Ureter (tissue), 1 donor: Measurements from ENCODE around the gene GRIN2A. TPM values are rescaled to one million over a fixed set of nuclear protein-coding genes. Genes with fewer than 3 reads are reported as not detected.

Experiments
- DNase-seq: peaks from one replicate; pipeline ENCODE4 v3.0.0-alpha.2; 2020; ENCODE audit warnings: low spot score
- total RNA-seq: library from RNA; stranded (reverse); gene quantifications from one replicate; pipeline ENCODE4 v1.2.4, GENCODE V29; 2023
- donor health status: DM: yes; HTN: yes; CAD: no.

Gene GRIN2A
- total RNA-seq, 1 donor from 2014 or later: 0.81 TPM

DNA sequence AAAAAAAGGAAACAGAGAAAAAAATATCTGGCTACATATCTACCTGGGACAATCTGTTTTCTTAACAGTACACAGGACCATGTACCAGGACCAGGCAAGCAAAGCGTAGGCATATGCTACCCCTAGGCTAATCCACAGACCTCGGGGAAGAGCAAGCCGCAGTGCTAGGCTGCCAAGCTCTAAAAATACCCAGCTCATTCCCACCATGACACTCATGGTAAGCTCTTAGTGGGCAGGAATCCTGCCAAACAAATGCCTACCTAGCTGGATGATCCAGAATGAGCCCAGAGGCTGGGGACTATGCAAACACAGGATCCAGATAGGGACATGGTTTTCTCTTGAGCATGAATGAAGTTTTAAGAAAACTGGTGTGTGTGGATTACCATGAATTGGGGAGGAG, 95.6 kb downstream of the GRIN2A start:
- no peak for DNase-seq

DNA sequence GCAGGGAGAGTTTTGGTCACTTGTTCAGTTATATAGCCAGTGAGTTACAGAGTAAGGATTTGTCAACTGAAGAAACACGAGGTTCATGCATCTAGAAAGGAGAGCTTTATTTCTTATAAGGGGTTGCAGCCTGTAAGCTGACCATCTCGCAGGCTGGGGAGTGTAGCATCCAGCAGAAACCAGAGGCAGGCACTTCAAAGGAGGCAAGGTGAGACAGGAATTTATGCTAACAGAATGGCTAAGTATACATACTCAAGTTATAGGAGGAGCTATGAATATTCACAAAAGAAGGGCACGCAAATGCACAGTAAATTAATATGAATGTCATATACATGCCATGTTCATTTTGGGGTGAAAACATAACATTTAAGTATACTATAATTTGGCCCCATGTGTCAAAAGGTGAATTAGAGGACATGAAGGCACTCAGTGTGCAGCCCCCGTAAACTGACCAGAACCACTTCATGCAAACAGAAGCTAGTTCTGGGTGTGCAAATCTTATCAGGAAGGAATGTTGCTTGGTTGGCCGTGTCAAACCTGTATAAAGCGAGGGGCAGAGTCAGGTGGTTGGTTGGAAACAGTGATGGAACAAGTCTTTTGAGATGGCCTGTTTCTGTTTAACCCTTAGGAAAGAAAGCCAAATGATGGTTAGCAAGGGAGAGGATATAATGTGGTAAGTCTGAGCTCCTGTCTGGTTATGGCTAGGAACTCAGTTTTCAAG, 97.0 kb downstream of the GRIN2A start:
- no peak for DNase-seq

DNA sequence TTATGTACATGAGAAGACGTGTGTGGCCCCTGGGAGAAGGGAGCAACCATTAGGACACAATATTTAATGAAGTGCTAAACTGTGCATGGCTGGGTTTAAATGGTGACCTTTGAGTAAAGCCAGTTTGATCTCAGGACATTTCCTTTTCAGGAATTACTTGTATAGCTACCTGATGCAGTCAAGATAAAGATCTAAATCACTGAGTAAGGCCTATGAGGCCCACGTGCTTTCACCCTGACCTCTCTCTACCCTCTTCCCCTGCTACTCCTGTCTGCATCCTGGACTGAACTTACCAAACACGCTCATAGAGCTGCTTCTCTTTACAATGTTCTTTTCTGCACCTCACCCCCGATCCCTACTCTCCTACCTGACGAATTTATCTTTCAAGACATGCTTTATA, 98.9 kb downstream of the GRIN2A start:
- DNase-seq: no peak

DNA sequence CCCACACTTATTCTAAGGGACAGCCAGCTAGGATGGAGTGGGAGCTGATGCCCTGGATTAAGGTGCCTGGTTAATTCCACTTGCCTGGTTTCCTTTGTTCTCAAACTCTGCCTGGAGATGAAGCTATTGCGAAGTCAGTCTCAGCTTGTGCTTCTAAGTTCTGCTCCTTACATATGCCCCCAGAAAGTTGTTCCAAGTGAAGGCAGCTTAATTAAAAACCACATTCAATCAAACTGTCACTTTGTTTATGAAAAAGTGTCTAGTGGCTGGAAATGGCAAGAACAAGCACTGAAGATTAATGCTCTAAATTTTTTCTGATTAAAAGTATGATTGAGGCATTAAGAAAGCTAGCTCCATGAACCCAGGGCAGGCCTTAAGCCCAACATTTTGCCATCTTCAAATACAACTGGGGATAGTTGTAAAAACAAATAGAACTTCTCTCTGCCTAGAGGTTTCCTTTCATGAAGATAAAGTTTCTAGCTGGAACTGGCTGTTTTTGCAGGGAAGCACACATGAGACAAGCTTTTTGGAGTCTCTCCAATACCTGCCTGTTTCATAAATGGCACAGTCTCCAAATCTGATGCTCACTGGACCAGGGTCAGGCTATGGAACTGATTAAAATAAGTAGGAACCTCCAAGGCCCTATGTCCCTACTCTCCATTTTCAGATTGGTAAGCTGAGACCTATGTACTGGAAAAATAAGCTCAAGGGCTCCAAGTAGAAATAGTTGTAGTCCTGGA, 100.9 kb downstream of the GRIN2A start:
- no peak for DNase-seq

DNA sequence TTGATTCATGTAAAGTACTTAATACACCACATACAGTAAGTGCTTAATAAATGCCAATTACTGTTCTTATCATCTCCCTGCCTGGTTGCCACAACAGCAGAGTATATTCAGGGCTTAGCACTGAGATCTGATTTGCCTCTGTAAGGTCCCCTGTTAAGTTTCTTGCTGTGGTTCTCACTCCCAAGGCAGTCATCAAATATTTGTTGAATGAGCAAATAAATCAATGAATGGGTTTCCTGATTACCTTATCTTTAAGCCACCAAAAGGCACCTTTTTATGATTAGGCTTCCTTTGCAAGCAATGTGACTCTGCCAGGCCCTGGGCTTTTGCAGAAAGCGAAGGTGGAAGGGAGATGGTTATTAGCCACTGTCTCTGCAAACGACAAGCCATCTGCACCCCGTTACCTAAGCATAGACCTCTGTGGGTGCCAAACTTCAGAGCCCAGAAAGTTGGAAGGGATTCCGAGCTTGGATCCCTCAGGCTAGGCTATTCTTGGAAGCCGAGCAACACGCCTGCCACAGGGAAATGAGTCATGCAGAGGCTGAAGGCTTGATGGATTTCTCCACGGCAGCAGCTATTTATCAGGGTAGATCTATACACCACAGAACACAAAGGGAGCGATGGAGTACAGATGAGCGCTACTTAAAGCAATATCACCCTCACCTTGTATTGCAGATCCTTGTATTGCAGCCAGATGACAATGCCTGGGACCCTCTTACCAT, 102.0 kb downstream of the GRIN2A start:
- peak; percentile 62 for DNase-seq

DNA sequence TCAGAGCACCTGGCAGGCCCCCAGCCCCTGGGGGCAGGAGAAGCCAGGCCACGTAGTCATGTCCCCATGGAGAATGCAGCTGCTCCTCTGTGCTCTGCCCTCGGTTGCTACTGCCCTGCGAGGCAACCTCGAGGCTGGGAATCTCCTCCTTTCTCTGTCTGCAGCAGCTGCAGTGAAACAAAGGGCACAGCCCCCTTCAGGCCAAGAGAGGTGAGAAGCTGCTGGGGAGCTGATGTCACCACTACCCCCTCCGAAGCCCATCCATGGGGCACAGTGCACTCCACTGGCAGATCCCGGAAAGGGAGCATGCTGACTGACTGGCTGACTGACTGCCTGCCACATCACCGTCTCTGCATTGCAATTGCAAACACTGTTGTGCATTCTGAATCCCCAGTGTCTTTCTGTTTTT, 103.7 kb downstream of the GRIN2A start:
- no peak for DNase-seq

DNA sequence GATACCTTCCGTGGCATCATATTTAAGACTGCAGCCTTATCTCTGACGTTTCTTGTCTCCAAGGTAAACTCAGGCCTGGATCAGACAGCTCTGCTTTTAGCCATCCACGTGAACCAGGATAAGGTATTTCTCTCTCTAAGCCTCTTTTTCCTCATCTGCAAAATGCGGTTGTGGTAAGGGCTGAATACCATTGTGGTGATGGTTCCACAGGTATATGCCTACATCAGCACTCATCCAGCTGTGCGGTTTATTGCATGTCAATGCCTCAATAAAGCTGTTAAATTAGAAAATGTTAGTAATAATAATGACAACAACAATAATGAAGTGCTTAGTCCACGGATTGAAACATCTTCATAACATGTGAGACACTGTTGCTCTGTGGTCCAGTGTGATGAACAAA, 104.4 kb downstream of the GRIN2A start:
- DNase-seq: no peak

DNA sequence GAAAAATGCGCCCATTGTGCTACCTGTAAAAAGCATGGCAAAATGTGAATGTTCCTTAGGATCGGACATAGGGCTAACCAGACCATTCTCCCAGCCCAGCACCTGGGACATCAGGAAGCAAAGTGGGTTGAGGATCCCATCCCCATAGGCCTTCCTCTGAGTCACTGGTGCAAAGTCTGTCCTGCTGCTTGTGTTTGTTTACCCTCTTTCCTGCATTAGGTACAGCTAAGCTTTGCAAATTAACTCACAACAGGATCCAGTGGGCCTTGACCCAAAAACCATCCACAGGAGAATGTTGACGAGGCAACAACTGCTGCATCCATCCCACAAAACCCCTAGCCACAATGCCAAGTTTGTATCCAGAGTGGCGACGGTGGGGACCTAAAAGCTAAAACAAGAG, 106.2 kb downstream of the GRIN2A start:
- no peak for DNase-seq

DNA sequence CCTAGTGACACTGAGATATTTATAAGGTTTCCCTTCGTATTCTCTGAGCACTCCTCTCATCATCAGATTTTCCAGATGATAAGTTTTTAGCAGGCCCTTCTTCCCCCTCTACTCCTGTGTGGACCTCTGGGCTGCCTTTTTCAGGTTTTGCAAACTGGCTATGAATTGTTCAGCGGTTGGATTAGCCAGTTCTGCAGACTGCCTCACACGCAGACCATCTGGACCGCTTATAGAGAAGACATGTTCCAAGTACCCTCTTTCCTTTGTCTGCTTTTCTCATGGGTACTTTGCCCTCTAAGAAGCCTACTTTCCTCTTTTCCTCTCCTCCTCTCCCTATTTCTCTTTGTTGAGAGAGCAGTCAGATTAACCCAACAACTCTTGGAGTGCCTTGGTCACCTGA, 111.6 kb downstream of the GRIN2A start:
- no peak for DNase-seq

DNA sequence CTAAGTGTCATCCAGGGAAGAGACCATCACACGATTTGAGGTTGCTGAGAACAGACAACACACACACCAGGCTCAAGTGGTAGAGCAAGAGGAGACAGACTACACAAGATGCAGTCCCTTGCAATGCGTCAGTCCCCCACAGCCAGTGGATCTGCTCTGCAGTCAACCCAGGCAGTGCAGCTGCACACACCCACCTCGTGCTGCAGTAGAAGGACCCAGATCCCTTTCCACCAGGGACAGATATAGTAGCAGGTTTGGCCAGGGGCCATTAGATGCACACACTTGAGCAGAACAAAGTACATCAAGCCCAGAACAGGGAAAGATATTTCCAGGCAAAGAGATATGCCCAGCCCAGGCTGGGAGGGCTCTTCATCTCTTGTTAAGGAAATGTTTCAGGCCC, 112.9 kb downstream of the GRIN2A start:
- no peak for DNase-seq

DNA sequence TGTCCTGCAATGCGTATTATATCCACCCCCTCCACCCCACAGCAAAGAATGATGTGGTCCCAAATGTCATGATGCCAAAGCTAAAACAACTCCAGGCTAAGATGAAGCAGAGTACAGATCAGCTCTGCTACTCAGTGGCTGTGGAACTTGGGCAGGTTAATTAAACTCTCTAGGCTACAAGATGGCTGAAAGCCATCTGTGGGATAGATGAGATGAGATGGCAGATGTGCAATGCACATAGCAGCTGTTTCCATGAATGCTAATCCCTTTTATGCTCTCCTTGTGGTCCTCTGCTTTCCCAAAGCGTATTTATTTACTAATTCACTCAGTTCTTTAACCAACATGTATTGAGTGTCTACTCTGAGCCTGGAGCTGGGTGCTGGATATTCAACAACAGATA, 114.4 kb downstream of the GRIN2A start:
- DNase-seq: no peak

DNA sequence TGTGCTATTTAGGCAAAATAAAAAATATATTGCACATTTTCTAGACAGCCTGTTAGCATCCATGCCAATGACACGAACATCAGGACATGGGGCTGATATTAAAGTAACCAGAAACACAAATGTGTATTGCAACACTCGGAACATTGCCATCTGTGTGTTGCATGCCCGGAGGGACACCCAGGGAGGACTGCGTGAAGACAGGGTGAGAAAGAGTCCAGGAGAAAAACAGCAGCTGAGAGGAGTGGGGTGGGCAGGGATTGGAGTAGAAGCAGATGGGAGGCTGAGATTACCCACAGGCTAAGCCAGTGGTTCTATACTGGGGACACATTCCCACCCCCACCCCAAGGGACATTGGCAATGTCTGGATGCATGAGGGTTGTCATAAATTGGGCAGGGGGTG, 114.8 kb downstream of the GRIN2A start:
- DNase-seq: no peak

DNA sequence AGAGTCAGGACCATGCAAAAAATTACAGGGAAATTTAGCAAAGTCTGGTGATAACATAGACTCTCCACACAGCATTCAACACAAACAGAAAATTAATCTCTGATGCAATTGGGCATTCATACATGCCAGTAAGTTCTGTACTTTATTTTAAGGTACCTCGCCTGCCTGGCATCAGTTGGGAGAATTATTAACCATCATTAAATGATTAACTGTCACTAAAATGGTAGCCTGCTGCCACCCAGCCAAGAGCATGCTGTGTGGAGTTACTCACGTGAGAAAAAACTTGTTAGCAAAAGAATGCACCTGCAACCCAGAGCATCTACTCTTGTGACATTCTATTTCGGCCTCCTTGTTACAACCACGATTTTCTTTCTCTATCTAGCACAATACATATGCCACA, 117.2 kb downstream of the GRIN2A start:
- DNase-seq: no peak

DNA sequence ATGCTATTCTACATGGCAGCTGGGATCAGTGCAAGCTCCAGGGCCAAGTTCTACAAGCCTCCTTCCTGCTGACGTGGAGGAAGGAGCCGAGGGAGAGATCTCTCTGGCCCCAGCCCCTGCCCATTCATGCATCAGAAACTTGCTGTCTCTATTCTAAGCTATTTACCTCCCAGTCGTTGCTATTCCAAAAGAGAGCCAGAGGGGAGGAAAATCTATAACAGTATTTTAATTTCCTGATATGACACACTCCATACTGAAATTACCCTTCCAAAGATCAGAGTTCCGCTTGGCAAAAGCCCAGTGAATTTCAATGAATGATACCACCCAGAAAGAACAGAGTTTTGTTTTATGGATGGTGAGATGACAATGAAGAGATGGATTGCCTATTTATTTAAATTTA, 133.4 kb downstream of the GRIN2A start:
- no peak for DNase-seq

DNA sequence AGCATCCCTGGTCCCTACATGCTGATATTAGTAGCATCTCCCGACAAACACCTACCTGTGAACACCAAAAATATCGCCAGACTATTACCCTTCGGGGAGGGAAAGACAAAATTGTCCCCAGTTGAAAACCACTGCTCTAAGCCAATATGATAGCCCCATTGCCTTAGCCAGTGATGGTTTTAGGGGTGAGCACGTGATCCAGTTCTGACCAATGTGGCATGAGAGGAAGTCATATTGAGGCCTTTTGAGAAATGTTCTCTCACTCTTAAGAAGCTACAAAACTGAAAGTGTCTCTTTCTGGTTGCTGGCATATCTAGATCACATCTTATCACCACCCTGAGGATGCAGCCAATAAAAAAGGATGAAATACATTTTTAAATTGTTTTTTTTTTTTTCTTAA, 136.3 kb downstream of the GRIN2A start:
- no peak for DNase-seq

DNA sequence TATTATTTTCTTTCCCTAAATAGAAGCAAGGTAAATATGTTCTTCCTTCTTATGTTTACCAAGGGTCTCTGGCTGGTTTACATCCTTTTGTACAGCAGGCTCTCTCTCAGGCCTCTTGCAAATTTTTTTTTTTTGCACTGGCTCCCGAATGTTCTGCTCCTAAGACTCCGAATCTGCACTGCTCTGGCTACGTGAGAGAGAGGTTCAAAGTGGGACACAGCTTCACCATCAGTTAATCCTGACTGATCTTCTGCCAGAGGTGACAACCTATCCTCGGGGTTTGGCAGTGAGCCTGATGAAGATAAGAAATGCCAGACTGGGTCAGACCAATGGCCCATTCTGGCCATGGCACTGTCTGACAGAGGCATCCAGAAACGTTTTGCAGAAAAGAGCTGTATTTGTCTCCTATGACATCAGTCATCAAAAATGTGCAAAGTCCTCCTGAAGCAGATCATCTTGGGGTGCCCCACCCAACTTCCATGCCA, 136.9 kb downstream of the GRIN2A start:
- DNase-seq: no peak

DNA sequence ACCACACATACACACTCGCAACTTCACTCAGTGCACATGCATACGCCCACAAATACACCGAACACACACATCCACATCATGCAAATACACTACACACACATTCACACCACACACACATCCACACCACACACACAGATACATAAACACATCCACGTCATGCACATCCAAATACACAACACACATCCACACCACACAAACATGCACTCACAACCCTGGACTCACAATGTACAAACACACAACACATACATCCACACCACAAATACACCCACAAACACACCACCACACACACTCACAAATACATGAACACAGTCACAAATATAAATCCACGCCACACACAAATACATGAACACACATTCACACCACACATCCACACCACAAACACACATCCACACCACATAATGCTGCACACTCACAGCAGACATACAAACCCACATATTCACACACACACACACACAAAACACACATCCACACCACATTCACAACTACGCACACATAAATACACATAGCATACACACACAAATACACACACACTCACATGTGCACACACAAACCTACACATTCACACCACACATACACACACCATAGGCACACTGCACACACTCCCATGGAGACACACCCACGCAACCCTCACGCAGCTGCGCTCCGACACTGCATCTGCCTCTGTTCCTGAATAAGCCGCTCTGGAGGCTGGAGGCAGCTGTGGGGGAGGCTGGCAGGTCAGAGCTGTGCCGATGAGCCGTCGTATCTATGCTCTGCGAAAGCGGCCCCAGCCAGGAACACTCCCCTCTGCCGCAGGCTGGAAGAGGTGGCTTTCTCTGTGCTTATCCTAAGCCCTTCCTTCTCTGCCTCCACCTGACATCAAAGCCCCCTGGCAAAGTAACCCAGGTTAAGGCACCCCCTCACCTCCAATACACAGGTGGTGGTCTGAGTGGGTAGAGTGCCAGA, 141.8 kb downstream of the GRIN2A start:
- no peak for DNase-seq

DNA sequence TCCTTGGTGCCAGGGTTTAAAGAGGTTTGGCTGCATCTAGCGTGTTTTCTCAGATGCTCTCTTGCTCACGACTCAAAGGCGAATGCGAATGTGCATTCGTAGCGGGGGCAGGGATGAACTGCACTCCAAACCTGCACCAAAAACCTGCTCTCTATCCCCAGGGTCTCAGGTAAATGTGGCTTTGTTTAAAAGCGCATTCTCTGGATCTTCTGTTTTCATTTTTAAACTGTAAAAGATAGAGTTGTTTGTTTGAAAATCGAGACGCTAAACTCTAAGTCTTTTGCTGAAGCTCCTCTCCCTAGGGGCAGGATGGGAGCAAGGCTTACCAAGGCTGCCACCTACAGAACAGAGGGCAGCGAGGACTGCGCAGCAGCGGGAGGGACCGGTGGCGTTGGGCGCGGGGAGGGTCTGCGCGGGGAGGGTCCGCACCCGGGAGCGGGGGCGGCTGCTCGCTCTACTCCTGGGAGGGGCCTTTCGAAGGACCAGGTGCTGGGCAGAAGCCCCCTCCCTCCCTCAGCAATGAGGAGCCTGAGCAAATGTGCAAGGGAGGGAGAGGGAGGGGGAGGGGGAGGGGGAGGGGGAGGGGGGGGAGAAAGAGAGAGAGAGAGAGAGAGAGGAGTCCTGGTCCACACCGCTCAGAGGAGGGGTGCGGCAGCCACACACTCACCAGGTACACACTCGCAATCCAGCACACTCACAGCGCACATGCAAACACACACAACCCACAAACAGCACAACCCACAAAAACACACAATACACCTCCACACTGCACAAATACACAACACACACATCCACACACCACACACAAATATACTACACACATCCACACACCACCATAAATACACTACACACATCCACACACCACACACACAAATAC, 142.8 kb downstream of the GRIN2A start:
- DNase-seq: no peak

DNA sequence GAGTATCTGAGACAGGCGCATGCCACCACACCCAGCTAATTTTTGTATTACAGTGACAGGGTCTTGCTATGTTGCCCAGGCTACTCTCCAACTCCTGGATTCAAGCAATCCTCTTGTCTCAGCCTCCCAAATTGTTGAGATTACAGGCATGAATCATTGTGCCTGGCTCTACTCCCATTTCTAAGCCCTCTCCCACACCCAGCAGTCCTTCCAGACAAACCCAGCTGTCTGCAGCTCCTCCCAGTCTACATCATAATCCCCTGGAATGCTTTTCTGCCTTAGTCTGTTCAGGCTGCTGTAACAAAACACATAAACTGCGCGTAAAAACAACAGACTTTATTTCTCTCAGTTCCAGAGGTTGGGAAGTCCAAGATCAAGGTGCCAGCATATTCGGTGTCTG, 144.5 kb downstream of the GRIN2A start:
- no peak for DNase-seq

DNA sequence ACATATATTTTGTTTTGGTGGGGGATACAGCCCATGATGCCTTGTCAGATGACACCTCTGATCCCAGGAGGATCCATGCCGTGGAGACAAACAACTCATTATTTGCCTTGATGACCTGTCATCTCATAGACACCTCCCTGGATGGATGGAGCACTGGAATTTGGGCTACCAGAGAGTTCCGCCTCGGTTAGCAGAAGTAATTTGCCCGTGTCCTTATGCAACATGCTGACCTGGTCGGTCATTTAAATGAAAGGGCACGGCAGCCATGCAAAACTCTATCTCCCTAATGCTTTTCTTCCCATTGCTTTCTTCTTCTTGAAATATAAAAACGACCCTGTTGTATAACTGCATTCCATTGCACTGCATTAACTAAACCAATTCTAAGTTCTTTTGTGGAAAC, 145.3 kb downstream of the GRIN2A start:
- DNase-seq: no peak

DNA sequence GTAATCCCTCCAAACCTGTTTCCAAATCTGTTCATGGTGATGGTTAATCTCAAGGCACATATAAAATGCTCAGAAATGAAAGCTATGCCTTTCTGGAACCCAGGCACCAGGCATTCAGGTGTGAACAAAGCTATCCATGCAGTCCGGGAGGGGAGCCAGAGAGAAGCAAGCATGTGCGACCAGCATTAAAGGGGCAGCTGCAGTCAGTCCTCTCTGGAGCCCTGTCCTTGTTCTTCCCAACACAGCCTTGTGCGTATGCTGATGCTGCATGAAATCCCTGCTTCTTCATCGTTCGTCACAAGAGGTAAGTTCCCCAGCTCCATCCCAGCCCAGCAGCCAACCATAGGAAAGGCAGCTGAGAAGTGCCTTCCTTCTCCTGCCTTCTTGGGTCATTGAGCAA, 148.7 kb downstream of the GRIN2A start:
- no peak for DNase-seq
